Small intestine (tissue), 7 donors: Measurements from ENCODE around the gene TMEM9. TPM values are rescaled to one million over a fixed set of nuclear protein-coding genes. Genes with fewer than 3 reads are reported as not detected.
A peak's percentile ranks its signal among the peaks of the same experiment; 100 is the strongest.

Experiments
- DNase-seq, 2 donors: peaks; one replicate each; pipeline versions ENCODE4 v3.0.0 to v3.0.0-alpha.2; 2013
- FAIRE-seq: peaks from 2 replicates; lab custom pipeline; 2012; peaks lifted over from hg19 to GRCh38; lab: Jason Lieb, UNC
- H3K27ac ChIP-seq, 3 donors: one replicate each; pipeline ENCODE4 v1.5.1; 2013; ENCODE audit warnings: low read length in 2 of 3, mild to moderate bottlenecking in 2 of 3, control low read depth in 1 of 3, inconsistent platforms in 1 of 3, low read depth in 1 of 3, moderate library complexity in 1 of 3
- H3K27me3 ChIP-seq, 3 donors: one replicate each; pipeline ENCODE4 v1.6.1; 2013; ENCODE audit warnings: low read length in 3 of 3, inconsistent platforms in 1 of 3; ENCODE audit not compliant: control insufficient read depth in 3 of 3, insufficient read depth in 3 of 3
- H3K36me3 ChIP-seq, 3 donors: one replicate each; pipeline ENCODE4 v1.6.1; 2013; ENCODE audit warnings: low read length in 3 of 3, inconsistent platforms in 1 of 3, low read depth in 1 of 3, mild to moderate bottlenecking in 1 of 3, moderate library complexity in 1 of 3; ENCODE audit not compliant: control insufficient read depth in 3 of 3, insufficient read depth in 2 of 3
- H3K4me1 ChIP-seq, 3 donors: one replicate each; pipeline ENCODE4 v1.6.1; 2013; ENCODE audit warnings: low read length in 2 of 3, inconsistent platforms in 1 of 3, low read depth in 1 of 3, mild to moderate bottlenecking in 1 of 3, moderate library complexity in 1 of 3; ENCODE audit not compliant: control insufficient read depth in 3 of 3, insufficient read depth in 2 of 3
- H3K4me3 ChIP-seq, 3 donors: one replicate each; pipeline ENCODE4 v1.5.1; 2013; ENCODE audit warnings: low read length in 3 of 3, control low read depth in 1 of 3, inconsistent platforms in 1 of 3, low read depth in 1 of 3, mild to moderate bottlenecking in 1 of 3, moderate library complexity in 1 of 3
- H3K9me3 ChIP-seq, 2 donors: one replicate each; pipeline ENCODE4 v1.6.1; 2013; ENCODE audit warnings: low read depth in 1 of 2, low read length in 1 of 2; ENCODE audit not compliant: control insufficient read depth in 2 of 2, insufficient read depth in 1 of 2
- WGBS, 3 donors: extraction: QIAGEN DNeasy Blood & Tissue Kit; methylation state at CpG; one replicate each; pipeline ENCODE4 v1.1.7; 2013; 5-methylcytosine and 5-hydroxymethylcytosine counted together
- polyA plus RNA-seq, 4 donors: library from polyadenylated mRNA; stranded (reverse) in 3 of 4; unstranded in 1 of 4; fragments of 200-250 nt in 3 of 4; fragments of 120-200 nt in 1 of 4; gene quantifications; one replicate each; pipeline versions ENCODE4 v1.2.1 to v1.2.3, GENCODE V29; 2013
- donor health status: healthy with polysubstance abuse.
- donor health status: control.
- donor health status: control.
- donor health status: Bipolar disorder and iron deficiency.
- donor health status: healthy.

The TMEM9 gene
- polyA plus RNA-seq, 4 donors, result 6.3 to 58.5 (median 31.5) TPM

GRCh38 chr1:201114245-201115131 is 39.8 kb downstream of the TMEM9 start:
- Histone ChIP-seq H3K9me3 (no peaks in the 10 kb centered on the region), H3K4me1 (peaks cover 0 to 18% (median 0%) of the 10 kb centered on the region in 3 donors), H3K36me3 (no peaks in the 10 kb centered on the region), H3K27ac (peak overlapping the region in 1 of 3 donors; percentile 29), H3K27me3 (peaks cover 0 to 25% (median 0%) of the 10 kb centered on the region in 3 donors), H3K4me3 (peak overlapping the region; percentile 32 to 64 (median 47))
- FAIRE-seq, result no peak
- DNase-seq, result peak; percentile 87 to 94
- WGBS, 3 donors, result 2 to 3% (median 2%) methylated on average over 59 to 88 of the region's 88 CpGs

- H3K27ac ChIP-seq, result no peak overlapping the region
- peaks cover 0 to 18% (median 0%) of the 10 kb centered on the region in 3 donors for H3K4me1 ChIP-seq
- H3K36me3 ChIP-seq, result no peaks in the 10 kb centered on the region
- DNase-seq (no peak), FAIRE-seq (no peak)
- peak overlapping the region in 2 of 3 donors; percentile 47 to 64 for H3K4me3 ChIP-seq
- H3K9me3 ChIP-seq, result no peaks in the 10 kb centered on the region
- WGBS, 3 donors, result 30 to 37% (median 34%) methylated on average over 17 of the region's 17 CpGs
- peaks cover 0 to 19% (median 0%) of the 10 kb centered on the region in 3 donors for H3K27me3 ChIP-seq
These were observed 40.6 kb downstream of the TMEM9 start for GRCh38 chr1:201113451-201114244.

- Histone ChIP-seq H3K9me3 (no peaks in the 10 kb centered on the region), H3K4me3 (no peak overlapping the region), H3K27me3 (peaks cover 0 to 19% (median 0%) of the 10 kb centered on the region in 3 donors), H3K27ac (no peak overlapping the region), H3K36me3 (no peaks in the 10 kb centered on the region), H3K4me1 (peaks cover 0 to 18% (median 0%) of the 10 kb centered on the region in 3 donors)
- DNase-seq, result peak in 1 of 2 donors; percentile 62
- WGBS, 3 donors, result 69 to 84% (median 81%) methylated on average over 3 of the region's 3 CpGs
- no peak for FAIRE-seq
These were observed 41.3 kb downstream of the TMEM9 start for GRCh38 chr1:201112926-201113325.

GRCh38 chr1:201112173-201112731 is 42.0 kb downstream of the TMEM9 start, which contains the start of gene CACNA1S:
Gene CACNA1S, minus strand, starts transcription at chr1:201112426. Its CDS starts 87 bp downstream, at chr1:201112339.
- Histone ChIP-seq H3K27me3 (peaks cover 0 to 19% (median 0%) of the 10 kb centered on the region in 3 donors), H3K36me3 (no peaks in the 10 kb centered on the region), H3K9me3 (no peaks in the 10 kb centered on the region), H3K4me3 (no peak within 1 kb of the TSS), H3K4me1 (peaks cover 0 to 18% (median 0%) of the 10 kb centered on the region in 3 donors), H3K27ac (no peak within 1 kb of the TSS)
- no peak for FAIRE-seq
- DNase-seq, result no peak
- WGBS, 3 donors, result 80 to 87% (median 83%) methylated on average over 9 of the region's 9 CpGs

- H3K36me3 ChIP-seq, result no peaks in the 10 kb centered on the region
- peaks cover 0 to 19% (median 0%) of the 10 kb centered on the region in 3 donors for H3K27me3 ChIP-seq
- FAIRE-seq (no peak), DNase-seq (no peak)
- H3K4me3 ChIP-seq, result no peak overlapping the region
- 76 to 93% (median 85%) methylated on average over 2 to 3 of the region's 3 CpGs for WGBS, 3 donors
- peaks cover 0 to 18% (median 0%) of the 10 kb centered on the region in 3 donors for H3K4me1 ChIP-seq
- H3K27ac ChIP-seq, result no peak overlapping the region
- H3K9me3 ChIP-seq, result no peaks in the 10 kb centered on the region
These were observed 42.6 kb downstream of the TMEM9 start for GRCh38 chr1:201111672-201112071.

GRCh38 chr1:201111156-201111555 is 43.1 kb downstream of the TMEM9 start:
- peaks cover 0 to 17% (median 0%) of the 10 kb centered on the region in 3 donors for H3K27me3 ChIP-seq
- DNase-seq (no peak), FAIRE-seq (no peak)

GRCh38 chr1:201110616-201111015 is 43.7 kb downstream of the TMEM9 start:
- WGBS, 3 donors, result 83 to 88% (median 83%) methylated on average over 5 of the region's 5 CpGs
- Histone ChIP-seq H3K36me3 (no peaks in the 10 kb centered on the region), H3K27ac (no peak overlapping the region), H3K9me3 (no peaks in the 10 kb centered on the region), H3K4me3 (no peak overlapping the region), H3K4me1 (peaks cover 0 to 18% (median 0%) of the 10 kb centered on the region in 3 donors), H3K27me3 (peaks cover 0 to 12% (median 0%) of the 10 kb centered on the region in 3 donors)
- FAIRE-seq (no peak), DNase-seq (no peak)

More at GRCh38 chr1:201111156-201111555, 43.1 kb downstream of the TMEM9 start:
- Histone ChIP-seq H3K4me1 (peaks cover 0 to 18% (median 0%) of the 10 kb centered on the region in 3 donors), H3K36me3 (no peaks in the 10 kb centered on the region), H3K27ac (no peak overlapping the region), H3K9me3 (no peaks in the 10 kb centered on the region), H3K4me3 (no peak overlapping the region)
- 75 to 77% (median 75%) methylated on average over 7 of the region's 7 CpGs for WGBS, 3 donors
